Measurements from ENCODE around the gene EIF4E2. TPM values are rescaled to one million over a fixed set of nuclear protein-coding genes. Genes with fewer than 3 reads are reported as not detected.

The EIF4E2 gene
- total and polyA plus RNA-seq, 2 of the 4 experiments (the other 2 are of a cell fraction): 52.1 to 105 TPM

DNA sequence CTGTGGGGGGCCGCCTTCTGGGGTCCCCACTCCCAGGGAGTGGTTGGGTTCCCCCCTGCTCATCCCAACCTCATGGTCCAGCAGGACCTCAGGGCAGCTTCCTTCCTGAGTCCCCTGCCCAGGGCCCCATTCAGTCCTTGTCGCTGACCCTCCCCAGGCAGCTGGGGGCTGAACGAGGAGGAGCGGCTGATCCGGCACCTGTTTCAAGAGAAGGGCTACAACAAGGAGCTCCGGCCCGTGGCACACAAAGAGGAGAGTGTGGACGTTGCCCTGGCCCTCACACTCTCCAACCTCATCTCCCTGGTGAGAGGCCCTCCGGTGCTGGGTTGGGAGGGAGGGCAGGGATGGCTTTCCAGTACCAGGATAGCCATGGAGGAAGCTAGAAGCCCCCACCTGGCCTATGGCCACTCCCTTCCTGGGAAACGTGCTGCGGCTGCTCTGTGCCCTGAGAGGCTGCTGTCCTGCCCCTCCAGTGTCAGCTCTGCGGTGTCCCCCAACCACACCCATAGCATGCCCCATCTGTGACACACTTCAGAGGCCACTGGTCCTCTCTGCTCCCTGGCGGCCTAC, 24.0 kb upstream of the EIF4E2 start:
- in situ Hi-C loops (cut with MboI; ENCODE audit: low sequenced_read_pairs): no loop called here
- Histone ChIP-seq H3K4me1 (ENCODE audit: control insufficient read depth, insufficient read depth, low read length) (no peaks in the 10 kb centered on the region), H3K9ac (ENCODE audit: low read depth, low read length) (no peak overlapping the region), H3K4ac (ENCODE audit: low read depth, low read length) (no peak overlapping the region), H3K27ac (ENCODE audit: insufficient read depth, low read length) (no peak overlapping the region), H3K4me2 (ENCODE audit: low read depth, low read length) (no peak overlapping the region), H3K4me3 (ENCODE audit: insufficient read depth, low read depth, low read length) (no peak overlapping the region), H2BK120ac (ENCODE audit: low read depth, low read length) (no peak overlapping the region), H4K91ac (ENCODE audit: insufficient read depth, low read depth, low read length) (no peak overlapping the region), H4K20me1 (ENCODE audit: insufficient read depth, low read length) (no peaks in the 10 kb centered on the region), H2BK15ac (ENCODE audit: low read depth, low read length) (no peak overlapping the region), H4K8ac (ENCODE audit: low read depth in 2 of 2, low read length in 2 of 2) (no peak overlapping the region), H3K27me3 (ENCODE audit: control insufficient read depth, insufficient read depth, low read length) (peaks cover 57% of the 10 kb centered on the region), H2AK5ac (ENCODE audit: low read depth, low read length) (no peak overlapping the region), H2AFZ (replicated peaks; ENCODE audit: low read length, poor library complexity) (no peak overlapping the region), H3K9me3 (ENCODE audit: control insufficient read depth, insufficient read depth, low read length) (no peaks in the 10 kb centered on the region), H3K18ac (ENCODE audit: low read depth, low read length) (no peak overlapping the region), H3K23ac (ENCODE audit: low read depth, low read length) (no peak overlapping the region), H3K9me1 (ENCODE audit: insufficient read depth, low read length) (no peaks in the 10 kb centered on the region), H3K56ac (ENCODE audit: extremely low read depth, insufficient read depth, low read length) (no peak overlapping the region), H2AK9ac (replicated peaks; ENCODE audit: low read depth, low read length, poor library complexity) (no peak overlapping the region), H3K79me1 (ENCODE audit: low read depth in 1 of 2, low read length in 2 of 2) (no peaks in the 10 kb centered on the region), H3K36me3 (ENCODE audit: control insufficient read depth, insufficient read depth, low read length) (no peaks in the 10 kb centered on the region), H2BK5ac (ENCODE audit: low read depth, low read length, poor library complexity, severe bottlenecking) (no peak overlapping the region), H4K5ac (ENCODE audit: low read depth, low read length) (no peak overlapping the region), H2BK20ac (ENCODE audit: low read depth, low read length) (no peak overlapping the region), H3K14ac (replicated peaks; ENCODE audit: low read depth, low read length) (no peak overlapping the region)
- dilution Hi-C loops (cut with HindIII; ENCODE audit: low sequenced_read_pairs, unreplicated experiment): no loop called here
- ATAC-seq (ENCODE audit: low read depth): no peak
- no TSS peak for BruUV-seq (replicated peaks)
- no peak for DNase-seq
- no peak for TF ChIP-seq BHLHE40 (IDR thresholded peaks at IDR 0.05; ENCODE audit: low read depth, low read length)
- TF ChIP-seq, protein P1, sequence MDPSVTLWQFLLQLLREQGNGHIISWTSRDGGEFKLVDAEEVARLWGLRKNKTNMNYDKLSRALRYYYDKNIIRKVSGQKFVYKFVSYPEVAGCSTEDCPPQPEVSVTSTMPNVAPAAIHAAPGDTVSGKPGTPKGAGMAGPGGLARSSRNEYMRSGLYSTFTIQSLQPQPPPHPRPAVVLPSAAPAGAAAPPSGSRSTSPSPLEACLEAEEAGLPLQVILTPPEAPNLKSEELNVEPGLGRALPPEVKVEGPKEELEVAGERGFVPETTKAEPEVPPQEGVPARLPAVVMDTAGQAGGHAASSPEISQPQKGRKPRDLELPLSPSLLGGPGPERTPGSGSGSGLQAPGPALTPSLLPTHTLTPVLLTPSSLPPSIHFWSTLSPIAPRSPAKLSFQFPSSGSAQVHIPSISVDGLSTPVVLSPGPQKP (IDR thresholded peaks at IDR 0.05; ENCODE audit: borderline replicate concordance, low read depth, low read length): no peak
- no peak for TF ChIP-seq SMC3 (IDR thresholded peaks at IDR 0.05; ENCODE audit: low read depth, low read length)
- TF ChIP-seq MXI1 (IDR thresholded peaks at IDR 0.05; ENCODE audit: borderline replicate concordance, low read depth, low read length): no peak
- TF ChIP-seq CEBPB (IDR thresholded peaks at IDR 0.05; ENCODE audit: low read depth, low read length): no peak
- no peak for TF ChIP-seq RFX5 (IDR thresholded peaks at IDR 0.05; ENCODE audit: low read depth, low read length)
- TF ChIP-seq CHD1 (IDR thresholded peaks at IDR 0.05; ENCODE audit: low read depth, low read length): no peak
- TF ChIP-seq, protein P2, sequence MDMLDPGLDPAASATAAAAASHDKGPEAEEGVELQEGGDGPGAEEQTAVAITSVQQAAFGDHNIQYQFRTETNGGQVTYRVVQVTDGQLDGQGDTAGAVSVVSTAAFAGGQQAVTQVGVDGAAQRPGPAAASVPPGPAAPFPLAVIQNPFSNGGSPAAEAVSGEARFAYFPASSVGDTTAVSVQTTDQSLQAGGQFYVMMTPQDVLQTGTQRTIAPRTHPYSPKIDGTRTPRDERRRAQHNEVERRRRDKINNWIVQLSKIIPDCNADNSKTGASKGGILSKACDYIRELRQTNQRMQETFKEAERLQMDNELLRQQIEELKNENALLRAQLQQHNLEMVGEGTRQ (IDR thresholded peaks at IDR 0.05; ENCODE audit: low read depth, low read length): no peak
- no peak for TF ChIP-seq MAFK (IDR thresholded peaks at IDR 0.05; ENCODE audit: low read depth, low read length)
- TF ChIP-seq, protein P3, sequence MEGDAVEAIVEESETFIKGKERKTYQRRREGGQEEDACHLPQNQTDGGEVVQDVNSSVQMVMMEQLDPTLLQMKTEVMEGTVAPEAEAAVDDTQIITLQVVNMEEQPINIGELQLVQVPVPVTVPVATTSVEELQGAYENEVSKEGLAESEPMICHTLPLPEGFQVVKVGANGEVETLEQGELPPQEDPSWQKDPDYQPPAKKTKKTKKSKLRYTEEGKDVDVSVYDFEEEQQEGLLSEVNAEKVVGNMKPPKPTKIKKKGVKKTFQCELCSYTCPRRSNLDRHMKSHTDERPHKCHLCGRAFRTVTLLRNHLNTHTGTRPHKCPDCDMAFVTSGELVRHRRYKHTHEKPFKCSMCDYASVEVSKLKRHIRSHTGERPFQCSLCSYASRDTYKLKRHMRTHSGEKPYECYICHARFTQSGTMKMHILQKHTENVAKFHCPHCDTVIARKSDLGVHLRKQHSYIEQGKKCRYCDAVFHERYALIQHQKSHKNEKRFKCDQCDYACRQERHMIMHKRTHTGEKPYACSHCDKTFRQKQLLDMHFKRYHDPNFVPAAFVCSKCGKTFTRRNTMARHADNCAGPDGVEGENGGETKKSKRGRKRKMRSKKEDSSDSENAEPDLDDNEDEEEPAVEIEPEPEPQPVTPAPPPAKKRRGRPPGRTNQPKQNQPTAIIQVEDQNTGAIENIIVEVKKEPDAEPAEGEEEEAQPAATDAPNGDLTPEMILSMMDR (conservative IDR thresholded peaks at IDR 0.05; ENCODE audit: low read depth, low read length): no peak
- TF ChIP-seq FOS (IDR thresholded peaks at IDR 0.05; ENCODE audit: low read depth, low read length): no peak
- no peak for TF ChIP-seq RAD21 (IDR thresholded peaks at IDR 0.05; ENCODE audit: low read length)
- TF ChIP-seq POLR2A (IDR thresholded peaks at IDR 0.05; ENCODE audit: low read depth, low read length): no peak
- no peak for TF ChIP-seq NFE2L2 (IDR thresholded peaks at IDR 0.05; ENCODE audit: low read depth, low read length)
- TF ChIP-seq MAZ (IDR thresholded peaks at IDR 0.05; ENCODE audit: borderline replicate concordance, low read depth, low read length): no peak
- no peak for TF ChIP-seq RCOR1 (IDR thresholded peaks at IDR 0.05; ENCODE audit: insufficient replicate concordance, low read length)
- 36% methylated on average over 5 of the region's 13 CpGs; no CpG with 5 or more reads in 1 of the 2 experiments for WGBS, 2 experiments (ENCODE audit: extremely low coverage in 2 of 2, insufficient read length in 1 of 2)
- ChIA-PET CTCF (no interaction called here), POLR2A (ENCODE audit: unreplicated experiment) (no interaction called here)
- intact Hi-C loops (cut with micrococcal nuclease): no loop called here

Data from IMR-90 (cell line).